Measurements from ENCODE around the gene TSR1.

DNA sequence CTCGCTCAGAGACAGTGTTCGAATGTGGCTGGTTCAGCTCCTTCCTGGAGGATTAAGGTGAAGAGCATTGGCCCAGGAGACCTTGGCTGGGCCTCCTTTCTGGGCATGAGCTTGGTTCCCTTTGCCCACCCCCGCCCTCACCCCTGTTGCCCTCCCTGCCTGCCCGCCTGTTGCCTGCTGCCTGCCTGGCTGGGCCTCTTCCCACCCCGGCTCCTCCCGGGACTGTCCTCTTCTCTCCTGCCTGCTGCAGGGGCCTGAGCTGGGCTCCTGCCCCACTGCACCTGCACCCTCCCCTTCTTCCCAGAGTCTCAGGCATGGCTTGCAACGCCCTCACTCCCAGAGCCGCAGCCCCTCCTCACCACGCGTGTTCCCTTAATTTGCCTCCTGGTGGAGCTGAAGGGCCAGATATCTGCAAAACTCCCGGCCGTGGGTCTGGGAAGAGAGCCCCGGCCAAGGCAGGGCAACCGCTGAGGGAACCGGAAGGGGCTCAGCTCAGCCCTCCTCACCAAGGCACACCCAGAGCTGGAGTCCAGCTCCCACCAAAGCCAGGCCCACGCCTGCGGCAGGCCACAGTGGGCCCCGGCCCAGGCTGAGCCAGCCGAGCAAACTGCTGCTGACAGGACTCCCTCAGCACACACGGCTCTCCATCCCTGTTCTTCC lies 33.4 kb upstream of the TSR1 start:
- TF ChIP-seq CTCF (IDR thresholded peaks at IDR 0.05), result no peak
- TF ChIP-seq YY1 (IDR thresholded peaks at IDR 0.05; ENCODE audit: low read depth), result no peak
- no peak for TF ChIP-seq NFIC (IDR thresholded peaks at IDR 0.05; ENCODE audit: borderline replicate concordance)
- TF ChIP-seq SIN3A (IDR thresholded peaks at IDR 0.05; ENCODE audit: borderline replicate concordance, low read depth, low read length), result no peak
- TF ChIP-seq EZH2phosphoT487 (IDR thresholded peaks at IDR 0.05; ENCODE audit: borderline replicate concordance, low read depth), result no peak
- no peak for TF ChIP-seq USF2 (IDR thresholded peaks at IDR 0.05; ENCODE audit: borderline replicate concordance, low read depth, low read length)
- TF ChIP-seq, protein P1, sequence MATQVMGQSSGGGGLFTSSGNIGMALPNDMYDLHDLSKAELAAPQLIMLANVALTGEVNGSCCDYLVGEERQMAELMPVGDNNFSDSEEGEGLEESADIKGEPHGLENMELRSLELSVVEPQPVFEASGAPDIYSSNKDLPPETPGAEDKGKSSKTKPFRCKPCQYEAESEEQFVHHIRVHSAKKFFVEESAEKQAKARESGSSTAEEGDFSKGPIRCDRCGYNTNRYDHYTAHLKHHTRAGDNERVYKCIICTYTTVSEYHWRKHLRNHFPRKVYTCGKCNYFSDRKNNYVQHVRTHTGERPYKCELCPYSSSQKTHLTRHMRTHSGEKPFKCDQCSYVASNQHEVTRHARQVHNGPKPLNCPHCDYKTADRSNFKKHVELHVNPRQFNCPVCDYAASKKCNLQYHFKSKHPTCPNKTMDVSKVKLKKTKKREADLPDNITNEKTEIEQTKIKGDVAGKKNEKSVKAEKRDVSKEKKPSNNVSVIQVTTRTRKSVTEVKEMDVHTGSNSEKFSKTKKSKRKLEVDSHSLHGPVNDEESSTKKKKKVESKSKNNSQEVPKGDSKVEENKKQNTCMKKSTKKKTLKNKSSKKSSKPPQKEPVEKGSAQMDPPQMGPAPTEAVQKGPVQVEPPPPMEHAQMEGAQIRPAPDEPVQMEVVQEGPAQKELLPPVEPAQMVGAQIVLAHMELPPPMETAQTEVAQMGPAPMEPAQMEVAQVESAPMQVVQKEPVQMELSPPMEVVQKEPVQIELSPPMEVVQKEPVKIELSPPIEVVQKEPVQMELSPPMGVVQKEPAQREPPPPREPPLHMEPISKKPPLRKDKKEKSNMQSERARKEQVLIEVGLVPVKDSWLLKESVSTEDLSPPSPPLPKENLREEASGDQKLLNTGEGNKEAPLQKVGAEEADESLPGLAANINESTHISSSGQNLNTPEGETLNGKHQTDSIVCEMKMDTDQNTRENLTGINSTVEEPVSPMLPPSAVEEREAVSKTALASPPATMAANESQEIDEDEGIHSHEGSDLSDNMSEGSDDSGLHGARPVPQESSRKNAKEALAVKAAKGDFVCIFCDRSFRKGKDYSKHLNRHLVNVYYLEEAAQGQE (IDR thresholded peaks at IDR 0.05; ENCODE audit: low read depth, low read length), result no peak
- no peak for TF ChIP-seq RFX5 (IDR thresholded peaks at IDR 0.05; ENCODE audit: low read length)
- no peak for TF ChIP-seq EP300 (IDR thresholded peaks at IDR 0.05; ENCODE audit: borderline replicate concordance in 1 of 2, low read depth in 1 of 2, low read length in 1 of 2)
- TF ChIP-seq POLR2AphosphoS5 (IDR thresholded peaks at IDR 0.05; ENCODE audit: low read depth, low read length), result no peak
- no peak for TF ChIP-seq TAF1 (IDR thresholded peaks at IDR 0.05; ENCODE audit: borderline replicate concordance, low read depth, low read length)
- TF ChIP-seq JUND (IDR thresholded peaks at IDR 0.05), result no peak
- TF ChIP-seq IRF3 (IDR thresholded peaks at IDR 0.05; ENCODE audit: low read depth, low read length), result no peak
- TF ChIP-seq RAD21 (IDR thresholded peaks at IDR 0.05; ENCODE audit: low read length), result peak; percentile 18; the same call in 1 of the 2 replicates

All from SK-N-SH (cell line).